ENCODE data around the gene FAF1. TPM values are rescaled to one million over a fixed set of nuclear protein-coding genes. Genes with fewer than 3 reads are reported as not detected.
A peak's percentile ranks its signal among the peaks of the same experiment; 100 is the strongest.

Gene FAF1
- polyA plus RNA-seq, 1 of the 3 experiments (the other 2 are of a cell fraction) = 8.7 TPM

DNA sequence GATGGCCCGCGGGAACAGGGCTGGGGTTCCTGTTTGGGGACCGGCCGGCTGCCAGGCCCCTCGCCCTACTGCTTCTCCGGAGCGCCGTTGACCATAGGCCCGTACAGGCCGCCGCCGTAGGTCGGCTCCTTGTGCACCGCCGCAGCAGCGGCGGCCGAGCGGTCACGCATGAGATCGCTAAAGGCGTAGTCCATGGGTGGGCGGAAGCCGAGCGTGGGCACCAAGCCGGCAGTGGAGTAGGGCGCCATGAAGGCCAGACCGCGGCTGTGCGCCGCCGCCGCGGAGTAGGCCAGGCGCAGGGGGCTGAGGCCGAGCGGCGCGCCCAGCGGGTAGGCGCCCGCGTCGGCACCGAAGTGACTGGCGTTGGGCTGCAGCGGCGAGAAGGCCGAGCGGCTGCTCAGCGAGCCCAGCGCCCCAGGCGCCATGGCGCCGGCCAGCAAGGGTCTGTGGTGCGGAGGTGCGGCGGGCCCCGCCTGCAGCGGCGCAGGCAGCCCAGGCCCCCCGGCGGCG lies 541.4 kb downstream of the FAF1 start:
- H3F3A ChIP-seq (replicated peaks; ENCODE audit: insufficient read depth) = no peaks in the 10 kb centered on the region
- H3K79me2 ChIP-seq (ENCODE audit: insufficient read depth) = no peaks in the 10 kb centered on the region
- H3K4me1 ChIP-seq (ENCODE audit: control insufficient read depth in 1 of 2, insufficient read depth in 2 of 2, low read depth in 1 of 2, low read length in 1 of 2) = peaks cover 7 to 20% of the 10 kb centered on the region in 2 experiments; a peak in 1 of 4 replicates
- ChIA-PET CTCF (interaction anchor here (0.7 to 1.6 kb wide), 4 partner anchors 13 to 1100 kb away, joined by 3 to 4 read pairs (median 3); partner anchors contain the start of gene EPS15), POLR2A (no interaction called here)
- no peak overlapping the region for H3K27ac ChIP-seq (ENCODE audit: low read depth in 2 of 2, low read length in 1 of 2)
- TF ChIP-seq SIN3A (IDR thresholded peaks at IDR 0.05; ENCODE audit: borderline replicate concordance, low read depth, low read length) (no peak), EP300 (IDR thresholded peaks at IDR 0.05; ENCODE audit: borderline replicate concordance in 1 of 2, low read depth in 1 of 2, low read length in 1 of 2) (no peak), RFX5 (IDR thresholded peaks at IDR 0.05; ENCODE audit: low read length) (no peak), GATA2 (CRISPR knock-in tag; IDR thresholded peaks at IDR 0.05) (no peak), TAF1 (IDR thresholded peaks at IDR 0.05; ENCODE audit: borderline replicate concordance, low read depth, low read length) (no peak), FOXJ3 (CRISPR knock-in tag; IDR thresholded peaks at IDR 0.05) (no peak), MEF2A (IDR thresholded peaks at IDR 0.05; ENCODE audit: borderline replicate concordance, low read depth) (no peak), CHD2 (IDR thresholded peaks at IDR 0.05; ENCODE audit: low read length, partially characterized antibody) (no peak), FOSL2 (IDR thresholded peaks at IDR 0.05; ENCODE audit: borderline replicate concordance, low read depth) (no peak), POLR2AphosphoS5 (IDR thresholded peaks at IDR 0.05; ENCODE audit: low read depth, low read length) (no peak), ELF1 (IDR thresholded peaks at IDR 0.05) (no peak), SMC3 (IDR thresholded peaks at IDR 0.05; ENCODE audit: low read depth, low read length) (no peak), NFIC (IDR thresholded peaks at IDR 0.05; ENCODE audit: borderline replicate concordance) (no peak)
- TF ChIP-seq, protein P1, sequence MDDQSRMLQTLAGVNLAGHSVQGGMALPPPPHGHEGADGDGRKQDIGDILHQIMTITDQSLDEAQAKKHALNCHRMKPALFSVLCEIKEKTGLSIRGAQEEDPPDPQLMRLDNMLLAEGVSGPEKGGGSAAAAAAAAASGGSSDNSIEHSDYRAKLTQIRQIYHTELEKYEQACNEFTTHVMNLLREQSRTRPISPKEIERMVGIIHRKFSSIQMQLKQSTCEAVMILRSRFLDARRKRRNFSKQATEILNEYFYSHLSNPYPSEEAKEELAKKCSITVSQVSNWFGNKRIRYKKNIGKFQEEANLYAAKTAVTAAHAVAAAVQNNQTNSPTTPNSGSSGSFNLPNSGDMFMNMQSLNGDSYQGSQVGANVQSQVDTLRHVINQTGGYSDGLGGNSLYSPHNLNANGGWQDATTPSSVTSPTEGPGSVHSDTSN (IDR thresholded peaks at IDR 0.05) = no peak
- peak overlapping the region; percentile 67 for H3K4me2 ChIP-seq
- peaks cover 97% of the 10 kb centered on the region for H3K27me3 ChIP-seq (ENCODE audit: insufficient read depth)
- DNase-seq = peak; percentile 79
- no peak overlapping the region for H2AFZ ChIP-seq (ENCODE audit: low read depth)
- peaks cover 8% of the 10 kb centered on the region; the same call in 1 of the 2 replicates for H4K20me1 ChIP-seq (ENCODE audit: insufficient read depth)
- WGBS (ENCODE audit: low lambda C conversion rate) = 8% methylated on average over 17 of the region's 64 CpGs
- H3K36me3 ChIP-seq (replicated peaks in 1 of 2; ENCODE audit: control insufficient read depth in 1 of 2, insufficient read depth in 2 of 2, low read length in 1 of 2) = no peaks in the 10 kb centered on the region
- no peaks in the 10 kb centered on the region for H3K9me3 ChIP-seq
- H3K9ac ChIP-seq = no peak overlapping the region
- no peaks in the 10 kb centered on the region for H3K9me2 ChIP-seq
- H3K4me3 ChIP-seq (ENCODE audit: low read depth in 2 of 2, low read length in 1 of 2) = peak overlapping the region in 1 of 2 experiments; percentile 33; a peak in 1 of 4 replicates

DNA sequence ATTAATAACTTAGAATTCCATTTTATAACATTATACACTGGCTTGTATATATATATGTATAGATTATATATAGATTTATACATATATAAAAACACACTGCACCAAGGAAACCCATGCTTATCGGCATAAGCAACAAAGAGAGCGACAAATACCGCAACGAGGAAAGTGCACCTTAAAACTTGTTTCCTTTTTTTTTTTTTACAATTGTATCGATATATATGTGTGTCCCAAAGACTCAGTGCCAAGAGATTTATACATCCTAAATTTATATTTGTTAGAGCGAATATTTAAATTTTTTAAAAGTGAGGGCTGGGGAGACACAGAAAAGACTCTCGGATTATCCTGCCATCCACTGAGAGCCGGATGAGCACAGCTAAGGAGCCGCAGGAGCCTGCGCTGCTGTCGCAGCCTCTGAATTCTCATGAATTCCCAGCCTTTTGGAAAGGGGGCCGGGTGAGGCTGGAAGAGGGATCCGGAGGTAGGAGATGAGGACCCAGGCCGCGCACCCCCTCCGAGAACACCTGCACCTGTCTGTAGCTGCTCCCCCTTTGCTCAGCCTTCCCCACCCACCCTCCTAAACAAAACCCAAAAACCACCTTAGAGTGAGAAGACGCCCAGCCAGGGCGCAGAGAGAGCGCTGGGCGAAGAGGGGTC lies 542.0 kb downstream of the FAF1 start:
- H3K9me2 ChIP-seq = no peaks in the 10 kb centered on the region
- no peaks in the 10 kb centered on the region for H3K79me2 ChIP-seq (ENCODE audit: insufficient read depth)
- H3K9me3 ChIP-seq = no peaks in the 10 kb centered on the region
- WGBS (ENCODE audit: low lambda C conversion rate) = 21% methylated on average over 15 of the region's 20 CpGs
- CTCF ChIA-PET = interaction anchor here (1.3 kb wide), 1 partner anchor 13 kb away, joined by 4 read pairs; no protein-coding TSS in a partner anchor
- peaks cover 3 to 14% of the 10 kb centered on the region in 2 experiments; a peak in 1 of 4 replicates for H3K4me1 ChIP-seq (ENCODE audit: control insufficient read depth in 1 of 2, insufficient read depth in 2 of 2, low read depth in 1 of 2, low read length in 1 of 2)
- H3K9ac ChIP-seq = no peak overlapping the region
- peak; percentile 50 for DNase-seq
- POLR2A ChIA-PET = no interaction called here
- H3K27ac ChIP-seq (ENCODE audit: low read depth in 2 of 2, low read length in 1 of 2) = no peak overlapping the region
- H3F3A ChIP-seq (replicated peaks; ENCODE audit: insufficient read depth) = no peaks in the 10 kb centered on the region
- peak overlapping the region in 1 of 2 experiments; percentile 33; a peak in 1 of 4 replicates for H3K4me3 ChIP-seq (ENCODE audit: low read depth in 2 of 2, low read length in 1 of 2)
- H3K4me2 ChIP-seq = peak overlapping the region; percentile 67
- H3K27me3 ChIP-seq (ENCODE audit: insufficient read depth) = peaks cover 97% of the 10 kb centered on the region
- no peaks in the 10 kb centered on the region for H3K36me3 ChIP-seq (replicated peaks in 1 of 2; ENCODE audit: control insufficient read depth in 1 of 2, insufficient read depth in 2 of 2, low read length in 1 of 2)
- peaks cover 8% of the 10 kb centered on the region; the same call in 1 of the 2 replicates for H4K20me1 ChIP-seq (ENCODE audit: insufficient read depth)
- no peak overlapping the region for H2AFZ ChIP-seq (ENCODE audit: low read depth)
- TF ChIP-seq YY1 (IDR thresholded peaks at IDR 0.05; ENCODE audit: low read depth) = no peak
- TF ChIP-seq GATA2 (CRISPR knock-in tag; IDR thresholded peaks at IDR 0.05) = no peak
- no peak for TF ChIP-seq CHD2 (IDR thresholded peaks at IDR 0.05; ENCODE audit: low read length, partially characterized antibody)
- no peak for TF ChIP-seq RCOR1 (IDR thresholded peaks at IDR 0.05; ENCODE audit: low read length)
- no peak for TF ChIP-seq POLR2AphosphoS5 (IDR thresholded peaks at IDR 0.05; ENCODE audit: low read depth, low read length)
- no peak for TF ChIP-seq NRF1 (IDR thresholded peaks at IDR 0.05; ENCODE audit: low read depth, low read length)
- TF ChIP-seq MEF2A (IDR thresholded peaks at IDR 0.05; ENCODE audit: borderline replicate concordance, low read depth) = no peak
- no peak for TF ChIP-seq GABPA (IDR thresholded peaks at IDR 0.05; ENCODE audit: low read depth)
- TF ChIP-seq RXRA (IDR thresholded peaks at IDR 0.05; ENCODE audit: borderline replicate concordance, low read depth) = no peak
- TF ChIP-seq, protein P2, sequence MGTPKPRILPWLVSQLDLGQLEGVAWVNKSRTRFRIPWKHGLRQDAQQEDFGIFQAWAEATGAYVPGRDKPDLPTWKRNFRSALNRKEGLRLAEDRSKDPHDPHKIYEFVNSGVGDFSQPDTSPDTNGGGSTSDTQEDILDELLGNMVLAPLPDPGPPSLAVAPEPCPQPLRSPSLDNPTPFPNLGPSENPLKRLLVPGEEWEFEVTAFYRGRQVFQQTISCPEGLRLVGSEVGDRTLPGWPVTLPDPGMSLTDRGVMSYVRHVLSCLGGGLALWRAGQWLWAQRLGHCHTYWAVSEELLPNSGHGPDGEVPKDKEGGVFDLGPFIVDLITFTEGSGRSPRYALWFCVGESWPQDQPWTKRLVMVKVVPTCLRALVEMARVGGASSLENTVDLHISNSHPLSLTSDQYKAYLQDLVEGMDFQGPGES (IDR thresholded peaks at IDR 0.05; ENCODE audit: low read depth, low read length) = no peak
- no peak for TF ChIP-seq FOXM1 (IDR thresholded peaks at IDR 0.05; ENCODE audit: low read depth)
- TF ChIP-seq, protein P3, sequence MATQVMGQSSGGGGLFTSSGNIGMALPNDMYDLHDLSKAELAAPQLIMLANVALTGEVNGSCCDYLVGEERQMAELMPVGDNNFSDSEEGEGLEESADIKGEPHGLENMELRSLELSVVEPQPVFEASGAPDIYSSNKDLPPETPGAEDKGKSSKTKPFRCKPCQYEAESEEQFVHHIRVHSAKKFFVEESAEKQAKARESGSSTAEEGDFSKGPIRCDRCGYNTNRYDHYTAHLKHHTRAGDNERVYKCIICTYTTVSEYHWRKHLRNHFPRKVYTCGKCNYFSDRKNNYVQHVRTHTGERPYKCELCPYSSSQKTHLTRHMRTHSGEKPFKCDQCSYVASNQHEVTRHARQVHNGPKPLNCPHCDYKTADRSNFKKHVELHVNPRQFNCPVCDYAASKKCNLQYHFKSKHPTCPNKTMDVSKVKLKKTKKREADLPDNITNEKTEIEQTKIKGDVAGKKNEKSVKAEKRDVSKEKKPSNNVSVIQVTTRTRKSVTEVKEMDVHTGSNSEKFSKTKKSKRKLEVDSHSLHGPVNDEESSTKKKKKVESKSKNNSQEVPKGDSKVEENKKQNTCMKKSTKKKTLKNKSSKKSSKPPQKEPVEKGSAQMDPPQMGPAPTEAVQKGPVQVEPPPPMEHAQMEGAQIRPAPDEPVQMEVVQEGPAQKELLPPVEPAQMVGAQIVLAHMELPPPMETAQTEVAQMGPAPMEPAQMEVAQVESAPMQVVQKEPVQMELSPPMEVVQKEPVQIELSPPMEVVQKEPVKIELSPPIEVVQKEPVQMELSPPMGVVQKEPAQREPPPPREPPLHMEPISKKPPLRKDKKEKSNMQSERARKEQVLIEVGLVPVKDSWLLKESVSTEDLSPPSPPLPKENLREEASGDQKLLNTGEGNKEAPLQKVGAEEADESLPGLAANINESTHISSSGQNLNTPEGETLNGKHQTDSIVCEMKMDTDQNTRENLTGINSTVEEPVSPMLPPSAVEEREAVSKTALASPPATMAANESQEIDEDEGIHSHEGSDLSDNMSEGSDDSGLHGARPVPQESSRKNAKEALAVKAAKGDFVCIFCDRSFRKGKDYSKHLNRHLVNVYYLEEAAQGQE (IDR thresholded peaks at IDR 0.05; ENCODE audit: low read depth, low read length) = no peak
